Measurements from ENCODE around the gene GALNT4. TPM values are rescaled to one million over a fixed set of nuclear protein-coding genes. Genes with fewer than 3 reads are reported as not detected.

GALNT4 gene
- polyA plus RNA-seq, 1 donor (not counting 4 experiments of a cell fraction or from before 2014, with no cell fraction given), result 3.4 TPM

DNA sequence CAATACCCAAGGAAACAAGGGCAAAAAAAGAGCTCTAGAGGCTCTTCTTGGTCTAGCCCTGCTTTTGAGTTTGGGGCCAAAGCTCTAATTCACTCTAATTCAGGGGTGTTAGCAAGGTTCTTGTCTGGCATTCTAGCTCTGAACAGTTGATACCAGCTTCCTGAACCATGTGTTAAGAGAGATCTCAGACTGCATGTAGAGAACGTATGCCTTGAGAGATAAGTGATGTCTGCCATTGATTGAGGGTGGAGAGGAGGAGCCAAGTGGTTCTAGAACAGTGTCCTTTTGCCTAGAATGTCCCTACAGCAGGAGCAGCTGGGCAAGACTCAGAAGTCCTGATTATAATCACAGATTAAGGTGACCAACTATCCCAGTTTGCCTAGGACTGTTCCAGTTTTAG, 19.4 kb upstream of the GALNT4 start:
- H4K20me1 ChIP-seq (ENCODE audit: control insufficient read depth, extremely low read depth, insufficient read depth, low read length), result no peaks in the 10 kb centered on the region
- DNase-seq (ENCODE audit: low read depth, low spot score) (no peak), FAIRE-seq (no peak)
- TF ChIP-seq EZH2 (IDR thresholded peaks at IDR 0.05; ENCODE audit: low read length), result no peak
- TF ChIP-seq, protein P1, sequence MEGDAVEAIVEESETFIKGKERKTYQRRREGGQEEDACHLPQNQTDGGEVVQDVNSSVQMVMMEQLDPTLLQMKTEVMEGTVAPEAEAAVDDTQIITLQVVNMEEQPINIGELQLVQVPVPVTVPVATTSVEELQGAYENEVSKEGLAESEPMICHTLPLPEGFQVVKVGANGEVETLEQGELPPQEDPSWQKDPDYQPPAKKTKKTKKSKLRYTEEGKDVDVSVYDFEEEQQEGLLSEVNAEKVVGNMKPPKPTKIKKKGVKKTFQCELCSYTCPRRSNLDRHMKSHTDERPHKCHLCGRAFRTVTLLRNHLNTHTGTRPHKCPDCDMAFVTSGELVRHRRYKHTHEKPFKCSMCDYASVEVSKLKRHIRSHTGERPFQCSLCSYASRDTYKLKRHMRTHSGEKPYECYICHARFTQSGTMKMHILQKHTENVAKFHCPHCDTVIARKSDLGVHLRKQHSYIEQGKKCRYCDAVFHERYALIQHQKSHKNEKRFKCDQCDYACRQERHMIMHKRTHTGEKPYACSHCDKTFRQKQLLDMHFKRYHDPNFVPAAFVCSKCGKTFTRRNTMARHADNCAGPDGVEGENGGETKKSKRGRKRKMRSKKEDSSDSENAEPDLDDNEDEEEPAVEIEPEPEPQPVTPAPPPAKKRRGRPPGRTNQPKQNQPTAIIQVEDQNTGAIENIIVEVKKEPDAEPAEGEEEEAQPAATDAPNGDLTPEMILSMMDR (optimal IDR thresholded peaks at IDR 0.05 in 1 of 3, IDR thresholded peaks at IDR 0.05 in 1 of 3, conservative IDR thresholded peaks at IDR 0.05 in 1 of 3; ENCODE audit: extremely low read depth in 1 of 3, insufficient read depth in 2 of 3, low read length in 3 of 3), result no peak
- H3K36me3 ChIP-seq (ENCODE audit: control insufficient read depth in 2 of 2, extremely low read depth in 1 of 2, insufficient read depth in 2 of 2, low read length in 2 of 2), result no peaks in the 10 kb centered on the region
- H2AFZ ChIP-seq (ENCODE audit: control insufficient read depth, low read length), result no peak overlapping the region
- H3K4me2 ChIP-seq (ENCODE audit: control insufficient read depth, extremely low read depth, insufficient read depth, low read depth, low read length), result no peak overlapping the region
- H3K9ac ChIP-seq (ENCODE audit: control insufficient read depth, extremely low read depth, insufficient read depth, low read length), result no peak overlapping the region
- dilution Hi-C loops (cut with MboI; ENCODE audit: extremely low pct_ligation_motif_present, low sequenced_read_pairs), result no loop called here
- H3K9me1 ChIP-seq (ENCODE audit: control insufficient read depth, extremely low read depth, insufficient read depth, low read length), result no peaks in the 10 kb centered on the region
- no peaks in the 10 kb centered on the region for H3K27me3 ChIP-seq (ENCODE audit: control insufficient read depth, extremely low read depth, insufficient read depth, low read length)
- H3K4me1 ChIP-seq (ENCODE audit: control insufficient read depth, extremely low read depth, insufficient read depth, low read length), result peaks cover 5% of the 10 kb centered on the region
- H3K4me3 ChIP-seq (ENCODE audit: control insufficient read depth in 2 of 3, extremely low read depth in 1 of 3, insufficient read depth in 2 of 3, low read depth in 1 of 3, low read length in 3 of 3), result no peak overlapping the region
- no peaks in the 10 kb centered on the region for H3K79me2 ChIP-seq (ENCODE audit: control insufficient read depth, insufficient read depth, low read length)
- no peaks in the 10 kb centered on the region for H3K9me3 ChIP-seq (ENCODE audit: control insufficient read depth, low read depth, low read length)
- H3K27ac ChIP-seq (ENCODE audit: control insufficient read depth, insufficient read depth, low read length), result no peak overlapping the region

- TF ChIP-seq, protein P1 (optimal IDR thresholded peaks at IDR 0.05 in 1 of 3, IDR thresholded peaks at IDR 0.05 in 1 of 3, conservative IDR thresholded peaks at IDR 0.05 in 1 of 3; ENCODE audit: extremely low read depth in 1 of 3, insufficient read depth in 2 of 3, low read length in 3 of 3), result peak; percentile 84 to 92 (median 84)
- TF ChIP-seq EZH2 (IDR thresholded peaks at IDR 0.05; ENCODE audit: low read length), result no peak
- H3K4me1 ChIP-seq (ENCODE audit: control insufficient read depth, extremely low read depth, insufficient read depth, low read length), result peaks cover 5% of the 10 kb centered on the region
- no peak overlapping the region for H2AFZ ChIP-seq (ENCODE audit: control insufficient read depth, low read length)
- no peaks in the 10 kb centered on the region for H3K79me2 ChIP-seq (ENCODE audit: control insufficient read depth, insufficient read depth, low read length)
- no peaks in the 10 kb centered on the region for H3K9me3 ChIP-seq (ENCODE audit: control insufficient read depth, low read depth, low read length)
- no peaks in the 10 kb centered on the region for H3K27me3 ChIP-seq (ENCODE audit: control insufficient read depth, extremely low read depth, insufficient read depth, low read length)
- FAIRE-seq (peak; percentile 46), DNase-seq (ENCODE audit: low read depth, low spot score) (no peak)
- no peak overlapping the region for H3K4me3 ChIP-seq (ENCODE audit: control insufficient read depth in 2 of 3, extremely low read depth in 1 of 3, insufficient read depth in 2 of 3, low read depth in 1 of 3, low read length in 3 of 3)
- no peak overlapping the region for H3K27ac ChIP-seq (ENCODE audit: control insufficient read depth, insufficient read depth, low read length)
- dilution Hi-C loops (cut with MboI; ENCODE audit: extremely low pct_ligation_motif_present, low sequenced_read_pairs), result no loop called here
- no peaks in the 10 kb centered on the region for H3K9me1 ChIP-seq (ENCODE audit: control insufficient read depth, extremely low read depth, insufficient read depth, low read length)
- H3K9ac ChIP-seq (ENCODE audit: control insufficient read depth, extremely low read depth, insufficient read depth, low read length), result no peak overlapping the region
- no peaks in the 10 kb centered on the region for H3K36me3 ChIP-seq (ENCODE audit: control insufficient read depth in 2 of 2, extremely low read depth in 1 of 2, insufficient read depth in 2 of 2, low read length in 2 of 2)
- H3K4me2 ChIP-seq (ENCODE audit: control insufficient read depth, extremely low read depth, insufficient read depth, low read depth, low read length), result peak overlapping the region; percentile 34
- no peaks in the 10 kb centered on the region for H4K20me1 ChIP-seq (ENCODE audit: control insufficient read depth, extremely low read depth, insufficient read depth, low read length)
These were observed 18.5 kb upstream of the GALNT4 start for GRCh38 chr12:89542912-89543592.
